ENCODE data around the gene VSTM4. TPM values are rescaled to one million over a fixed set of nuclear protein-coding genes. Genes with fewer than 3 reads are reported as not detected.

The VSTM4 gene
- total RNA-seq, 1 experiment from 2014 or later = 0.07 TPM

DNA sequence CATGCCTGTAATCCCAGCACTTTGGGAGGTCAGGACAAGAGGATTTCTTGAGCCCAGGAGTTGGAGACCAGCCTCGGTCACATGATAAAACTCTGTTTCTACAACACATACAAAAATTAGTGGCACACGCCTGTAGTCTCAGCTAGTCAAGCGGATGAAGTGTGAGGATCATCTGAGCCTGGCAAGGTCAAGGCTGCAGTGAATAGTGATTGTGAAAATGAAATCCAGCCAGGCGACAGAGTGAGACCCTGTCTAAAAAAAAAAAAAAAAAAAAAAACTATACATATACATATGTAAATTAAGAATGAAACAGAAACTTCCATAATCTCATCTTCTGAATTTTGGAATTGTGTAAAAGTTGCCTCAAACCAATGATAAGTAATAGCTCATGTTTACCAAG, 36.7 kb upstream of the VSTM4 start:
- Histone ChIP-seq H3K9me3 (ENCODE audit: control insufficient read depth in 1 of 2, insufficient read depth in 1 of 2, low read depth in 1 of 2, low read length in 2 of 2) (no peaks in the 10 kb centered on the region), H3K4me2 (ENCODE audit: low read length) (no peak overlapping the region), H3K4me3 (replicated peaks in 1 of 2; ENCODE audit: low read depth in 1 of 2, low read length in 2 of 2) (no peak overlapping the region), H3K79me2 (ENCODE audit: insufficient read depth, low read length) (no peaks in the 10 kb centered on the region), H3K27me3 (ENCODE audit: insufficient read depth, low read length) (peaks cover 70% of the 10 kb centered on the region), H3K27ac (ENCODE audit: low read depth, low read length) (no peak overlapping the region), H3K9me2 (ENCODE audit: insufficient read depth) (no peaks in the 10 kb centered on the region), H2AFZ (ENCODE audit: low read depth, low read length, poor library complexity, severe bottlenecking) (no peak overlapping the region), H4K20me1 (ENCODE audit: insufficient read depth) (no peaks in the 10 kb centered on the region), H3K9ac (ENCODE audit: low read length) (no peak overlapping the region), H3K36me3 (ENCODE audit: control insufficient read depth in 1 of 2, insufficient read depth in 2 of 2, low read length in 2 of 2) (no peaks in the 10 kb centered on the region), H3K4me1 (ENCODE audit: control insufficient read depth in 1 of 2, insufficient read depth in 2 of 2, low read length in 2 of 2) (no peaks in the 10 kb centered on the region)
- ChIA-PET CTCF (interaction anchor here (1.7 kb wide), 1 partner anchor 12 kb away, joined by 4 read pairs; no protein-coding TSS in a partner anchor), RAD21 (ENCODE audit: low non-redundant PET in 1 of 2, low total read pairs in 2 of 2, uncharacterized antibody in 2 of 2, unreplicated experiment in 2 of 2) (no interaction called here), POLR2A (no interaction called here)
- DNase-seq (ENCODE audit: low read depth, low spot score) (no peak), ATAC-seq (no peak)
- intact Hi-C loops (cut with micrococcal nuclease) = no loop called here
- TF ChIP-seq ZNF274 (IDR thresholded peaks at IDR 0.05; ENCODE audit: low read depth, low read length) = no peak
- TF ChIP-seq, protein P1, sequence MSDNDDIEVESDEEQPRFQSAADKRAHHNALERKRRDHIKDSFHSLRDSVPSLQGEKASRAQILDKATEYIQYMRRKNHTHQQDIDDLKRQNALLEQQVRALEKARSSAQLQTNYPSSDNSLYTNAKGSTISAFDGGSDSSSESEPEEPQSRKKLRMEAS (IDR thresholded peaks at IDR 0.05) = no peak
- no TSS peak for BruUV-seq (replicated peaks)

DNA sequence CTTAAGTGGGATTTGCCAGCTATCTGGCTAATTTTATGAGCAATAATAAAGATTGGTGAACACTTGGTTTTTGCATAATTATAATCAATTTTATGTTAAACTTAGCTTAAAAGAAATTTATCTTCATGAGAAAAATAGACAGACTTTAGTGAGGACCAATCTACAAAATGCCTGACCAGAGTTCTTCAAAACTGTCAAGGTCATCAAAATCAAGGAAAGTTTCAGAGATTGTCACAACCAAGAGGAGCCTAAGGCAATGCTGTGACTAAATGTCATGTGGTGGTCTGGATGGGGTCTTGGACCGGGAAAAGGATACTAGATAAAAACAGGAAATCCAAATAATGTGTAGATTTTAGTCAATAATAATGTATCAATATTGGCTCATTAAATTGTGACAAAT, 36.2 kb upstream of the VSTM4 start:
- H3K9ac ChIP-seq (ENCODE audit: low read length) = no peak overlapping the region
- CTCF ChIA-PET = interaction anchor here (0.7 kb wide), 1 partner anchor 13 kb away, joined by 3 read pairs; no protein-coding TSS in a partner anchor
- H3K9me3 ChIP-seq (ENCODE audit: control insufficient read depth in 1 of 2, insufficient read depth in 1 of 2, low read depth in 1 of 2, low read length in 2 of 2) = no peaks in the 10 kb centered on the region
- POLR2A ChIA-PET = no interaction called here
- no peak overlapping the region for H3K4me3 ChIP-seq (replicated peaks in 1 of 2; ENCODE audit: low read depth in 1 of 2, low read length in 2 of 2)
- H3K27ac ChIP-seq (ENCODE audit: low read depth, low read length) = no peak overlapping the region
- H4K20me1 ChIP-seq (ENCODE audit: insufficient read depth) = no peaks in the 10 kb centered on the region
- H3K4me2 ChIP-seq (ENCODE audit: low read length) = no peak overlapping the region
- RAD21 ChIA-PET (ENCODE audit: low non-redundant PET in 1 of 2, low total read pairs in 2 of 2, uncharacterized antibody in 2 of 2, unreplicated experiment in 2 of 2) = no interaction called here
- H3K36me3 ChIP-seq (ENCODE audit: control insufficient read depth in 1 of 2, insufficient read depth in 2 of 2, low read length in 2 of 2) = no peaks in the 10 kb centered on the region
- H3K9me2 ChIP-seq (ENCODE audit: insufficient read depth) = no peaks in the 10 kb centered on the region
- no peak for DNase-seq (ENCODE audit: low read depth, low spot score)
- ATAC-seq = no peak
- no peaks in the 10 kb centered on the region for H3K79me2 ChIP-seq (ENCODE audit: insufficient read depth, low read length)
- peaks cover 66% of the 10 kb centered on the region for H3K27me3 ChIP-seq (ENCODE audit: insufficient read depth, low read length)
- intact Hi-C loops (cut with micrococcal nuclease) = no loop called here
- BruUV-seq (replicated peaks) = no TSS peak
- H2AFZ ChIP-seq (ENCODE audit: low read depth, low read length, poor library complexity, severe bottlenecking) = no peak overlapping the region
- H3K4me1 ChIP-seq (ENCODE audit: control insufficient read depth in 1 of 2, insufficient read depth in 2 of 2, low read length in 2 of 2) = no peaks in the 10 kb centered on the region
- no peak for TF ChIP-seq EGR1 (IDR thresholded peaks at IDR 0.05; ENCODE audit: low read depth)
- TF ChIP-seq CBX3 (IDR thresholded peaks at IDR 0.05; ENCODE audit: low read depth) = no peak
- no peak for TF ChIP-seq CEBPB (IDR thresholded peaks at IDR 0.05; ENCODE audit: low read depth)
- no peak for TF ChIP-seq JUND (IDR thresholded peaks at IDR 0.05)
- TF ChIP-seq RAD21 (IDR thresholded peaks at IDR 0.05; ENCODE audit: low read depth) = no peak
- no peak for TF ChIP-seq SRF (IDR thresholded peaks at IDR 0.05; ENCODE audit: low read depth)
- TF ChIP-seq, protein P2, sequence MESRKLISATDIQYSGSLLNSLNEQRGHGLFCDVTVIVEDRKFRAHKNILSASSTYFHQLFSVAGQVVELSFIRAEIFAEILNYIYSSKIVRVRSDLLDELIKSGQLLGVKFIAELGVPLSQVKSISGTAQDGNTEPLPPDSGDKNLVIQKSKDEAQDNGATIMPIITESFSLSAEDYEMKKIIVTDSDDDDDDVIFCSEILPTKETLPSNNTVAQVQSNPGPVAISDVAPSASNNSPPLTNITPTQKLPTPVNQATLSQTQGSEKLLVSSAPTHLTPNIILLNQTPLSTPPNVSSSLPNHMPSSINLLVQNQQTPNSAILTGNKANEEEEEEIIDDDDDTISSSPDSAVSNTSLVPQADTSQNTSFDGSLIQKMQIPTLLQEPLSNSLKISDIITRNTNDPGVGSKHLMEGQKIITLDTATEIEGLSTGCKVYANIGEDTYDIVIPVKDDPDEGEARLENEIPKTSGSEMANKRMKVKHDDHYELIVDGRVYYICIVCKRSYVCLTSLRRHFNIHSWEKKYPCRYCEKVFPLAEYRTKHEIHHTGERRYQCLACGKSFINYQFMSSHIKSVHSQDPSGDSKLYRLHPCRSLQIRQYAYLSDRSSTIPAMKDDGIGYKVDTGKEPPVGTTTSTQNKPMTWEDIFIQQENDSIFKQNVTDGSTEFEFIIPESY (IDR thresholded peaks at IDR 0.05; ENCODE audit: extremely low read depth, insufficient replicate concordance, low read length) = no peak
- TF ChIP-seq ZNF274 (IDR thresholded peaks at IDR 0.05; ENCODE audit: low read depth, low read length) = no peak
- no peak for TF ChIP-seq TCF7L2 (IDR thresholded peaks at IDR 0.05; ENCODE audit: borderline replicate concordance, extremely low read depth, insufficient read depth, insufficient read length)
- no peak for TF ChIP-seq FOSL1 (IDR thresholded peaks at IDR 0.05; ENCODE audit: low read depth)
- TF ChIP-seq SP1 (IDR thresholded peaks at IDR 0.05; ENCODE audit: low read depth) = no peak
- TF ChIP-seq POLR2A (IDR thresholded peaks at IDR 0.05; ENCODE audit: borderline replicate concordance, extremely low read depth, insufficient read depth, insufficient read length) = no peak
- TF ChIP-seq, protein P3, sequence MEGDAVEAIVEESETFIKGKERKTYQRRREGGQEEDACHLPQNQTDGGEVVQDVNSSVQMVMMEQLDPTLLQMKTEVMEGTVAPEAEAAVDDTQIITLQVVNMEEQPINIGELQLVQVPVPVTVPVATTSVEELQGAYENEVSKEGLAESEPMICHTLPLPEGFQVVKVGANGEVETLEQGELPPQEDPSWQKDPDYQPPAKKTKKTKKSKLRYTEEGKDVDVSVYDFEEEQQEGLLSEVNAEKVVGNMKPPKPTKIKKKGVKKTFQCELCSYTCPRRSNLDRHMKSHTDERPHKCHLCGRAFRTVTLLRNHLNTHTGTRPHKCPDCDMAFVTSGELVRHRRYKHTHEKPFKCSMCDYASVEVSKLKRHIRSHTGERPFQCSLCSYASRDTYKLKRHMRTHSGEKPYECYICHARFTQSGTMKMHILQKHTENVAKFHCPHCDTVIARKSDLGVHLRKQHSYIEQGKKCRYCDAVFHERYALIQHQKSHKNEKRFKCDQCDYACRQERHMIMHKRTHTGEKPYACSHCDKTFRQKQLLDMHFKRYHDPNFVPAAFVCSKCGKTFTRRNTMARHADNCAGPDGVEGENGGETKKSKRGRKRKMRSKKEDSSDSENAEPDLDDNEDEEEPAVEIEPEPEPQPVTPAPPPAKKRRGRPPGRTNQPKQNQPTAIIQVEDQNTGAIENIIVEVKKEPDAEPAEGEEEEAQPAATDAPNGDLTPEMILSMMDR (IDR thresholded peaks at IDR 0.05 in 2 of 3, conservative IDR thresholded peaks at IDR 0.05 in 1 of 3; ENCODE audit: borderline replicate concordance in 1 of 3, insufficient read depth in 1 of 3, low read depth in 2 of 3, low read length in 2 of 3) = no peak
